Activated CD8-positive, alpha-beta memory T cell treated with anti-CD3 and anti-CD28 coated beads, Interleukin-2, amount 50 U/mL, for 1 hour (primary cell): ENCODE data around the gene FLG2.

Source experiments
- DNase-seq: peaks from one replicate; pipeline ENCODE4 v3.0.0-alpha.2; 2020; ENCODE audit errors: extremely low read depth

The FLG2 gene

GRCh38 chr1:152359906-152360305, at the start of gene FLG2:
Gene FLG2 (minus strand): TSS chr1:152360006. CDS start chr1:152358884, 1,122 bp downstream.
- no peak for DNase-seq

- no peak for DNase-seq
Observed at GRCh38 chr1:152408664-152409063, 48.9 kb upstream of the FLG2 start.

- no peak for DNase-seq
Observed at GRCh38 chr1:152398812-152399698, 39.2 kb upstream of the FLG2 start.

GRCh38 chr1:152397474-152397873, 37.7 kb upstream of the FLG2 start:
- DNase-seq, result no peak

GRCh38 chr1:152394151-152394550, 34.3 kb upstream of the FLG2 start:
- no peak for DNase-seq

- no peak for DNase-seq
Observed at GRCh38 chr1:152392909-152393308, 33.1 kb upstream of the FLG2 start.

- DNase-seq, result no peak
Observed at GRCh38 chr1:152388889-152389288, 29.1 kb upstream of the FLG2 start.

- DNase-seq, result no peak
Observed at GRCh38 chr1:152386940-152387339, 27.1 kb upstream of the FLG2 start.

GRCh38 chr1:152380932-152381331, 21.1 kb upstream of the FLG2 start:
- no peak for DNase-seq

GRCh38 chr1:152374451-152374850, 14.6 kb upstream of the FLG2 start:
- no peak for DNase-seq

- no peak for DNase-seq
Observed at GRCh38 chr1:152372672-152373071, 12.9 kb upstream of the FLG2 start.

- DNase-seq, result no peak
Observed at GRCh38 chr1:152367436-152367835, 7.6 kb upstream of the FLG2 start.

GRCh38 chr1:152356736-152357135, 3.1 kb downstream of the FLG2 start:
- DNase-seq, result no peak

GRCh38 chr1:152349611-152350010, 10.2 kb downstream of the FLG2 start:
- no peak for DNase-seq

- no peak for DNase-seq
Observed at GRCh38 chr1:152348447-152348846, 11.4 kb downstream of the FLG2 start.

- DNase-seq, result peak; percentile 8
Observed at GRCh38 chr1:152347116-152347728, 12.6 kb downstream of the FLG2 start.

GRCh38 chr1:152344438-152344837, 15.4 kb downstream of the FLG2 start:
- no peak for DNase-seq

- DNase-seq, result no peak
Observed at GRCh38 chr1:152343006-152343405, 16.8 kb downstream of the FLG2 start.

GRCh38 chr1:152335399-152335798, 24.4 kb downstream of the FLG2 start:
- no peak for DNase-seq

GRCh38 chr1:152328801-152329391, 30.9 kb downstream of the FLG2 start:
- no peak for DNase-seq

GRCh38 chr1:152325111-152325510, 34.7 kb downstream of the FLG2 start, which contains the start of gene FLG:
Gene FLG (minus strand): TSS chr1:152325239. CDS start chr1:152315456, 9,783 bp downstream.
- no peak for DNase-seq

GRCh38 chr1:152313970-152314369, 45.8 kb downstream of the FLG2 start:
- no peak for DNase-seq

GRCh38 chr1:152313319-152313801, 46.4 kb downstream of the FLG2 start:
- no peak for DNase-seq
